GM19395 (cell line): ENCODE data around the gene GALNT1.

Experiments
- ATAC-seq: cut with Tn5 transposase; IDR thresholded peaks from one replicate; pipeline ENCODE4 v1.9.1; 2021; ENCODE audit warnings: mild to moderate bottlenecking, moderate library complexity; ENCODE audit not compliant: unreplicated experiment

Gene GALNT1

GRCh38 chr18:35711227-35711626 lies 129.7 kb downstream of the GALNT1 start:
- ATAC-seq: no peak

GRCh38 chr18:35713545-35713944 lies 132.0 kb downstream of the GALNT1 start:
- no peak for ATAC-seq

- no peak for ATAC-seq
Observed at GRCh38 chr18:35714539-35714938, 133.0 kb downstream of the GALNT1 start.

GRCh38 chr18:35715139-35715538 lies 133.6 kb downstream of the GALNT1 start:
- no peak for ATAC-seq

GRCh38 chr18:35716169-35716831 lies 134.8 kb downstream of the GALNT1 start:
- no peak for ATAC-seq

- ATAC-seq: no peak
Observed at GRCh38 chr18:35717182-35717581, 135.6 kb downstream of the GALNT1 start.

GRCh38 chr18:35721431-35722081 lies 140.0 kb downstream of the GALNT1 start:
- ATAC-seq: no peak

- ATAC-seq: no peak
Observed at GRCh38 chr18:35728676-35729075, 147.1 kb downstream of the GALNT1 start.

- ATAC-seq: no peak
Observed at GRCh38 chr18:35729991-35730668, 148.6 kb downstream of the GALNT1 start.

GRCh38 chr18:35730691-35731370 lies 149.3 kb downstream of the GALNT1 start:
- no peak for ATAC-seq

GRCh38 chr18:35731701-35732100 lies 150.2 kb downstream of the GALNT1 start:
- ATAC-seq: no peak

- no peak for ATAC-seq
Observed at GRCh38 chr18:35732162-35732561, 150.6 kb downstream of the GALNT1 start.

GRCh38 chr18:35732636-35733035 lies 151.1 kb downstream of the GALNT1 start:
- no peak for ATAC-seq

GRCh38 chr18:35733408-35733807 lies 151.9 kb downstream of the GALNT1 start:
- ATAC-seq: no peak

GRCh38 chr18:35736696-35737095 lies 155.2 kb downstream of the GALNT1 start:
- ATAC-seq: no peak

- ATAC-seq: no peak
Observed at GRCh38 chr18:35739778-35740177, 158.2 kb downstream of the GALNT1 start.

- no peak for ATAC-seq
Observed at GRCh38 chr18:35740656-35741055, 159.1 kb downstream of the GALNT1 start.

- no peak for ATAC-seq
Observed at GRCh38 chr18:35743916-35744315, 162.4 kb downstream of the GALNT1 start.

GRCh38 chr18:35745814-35746213 lies 164.3 kb downstream of the GALNT1 start:
- ATAC-seq: no peak

GRCh38 chr18:35746826-35747339 lies 165.3 kb downstream of the GALNT1 start:
- no peak for ATAC-seq

GRCh38 chr18:35747894-35748472 lies 166.4 kb downstream of the GALNT1 start:
- ATAC-seq: no peak
